ENCODE data around the gene WNT3. TPM values are rescaled to one million over a fixed set of nuclear protein-coding genes. Genes with fewer than 3 reads are reported as not detected.

WNT3 gene
- total RNA-seq, 1 donor from 2014 or later, result 1.1 TPM

DNA sequence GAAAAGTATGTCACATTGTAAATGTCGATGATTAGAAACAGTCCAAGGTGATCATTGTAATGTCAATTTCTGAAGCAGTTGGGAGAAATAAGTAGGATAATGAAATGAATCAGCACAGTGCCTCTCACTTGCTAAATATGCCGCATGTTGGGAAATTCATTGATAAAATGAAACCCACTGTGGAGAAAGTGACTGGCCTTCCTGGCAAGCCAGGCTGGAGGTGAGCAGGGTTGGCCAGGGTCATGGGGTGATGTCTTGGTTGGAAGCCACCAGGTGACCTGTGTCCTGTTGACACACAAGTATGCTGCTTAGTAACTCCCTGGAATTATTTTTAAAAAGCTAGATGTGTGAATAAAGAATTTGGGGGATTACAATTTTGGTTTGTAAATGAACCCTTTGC, 18.0 kb upstream of the WNT3 start:
- Histone ChIP-seq H3K79me2 (ENCODE audit: low read depth) (no peaks in the 10 kb centered on the region), H3F3A (ENCODE audit: low read depth) (no peaks in the 10 kb centered on the region), H3K4me3 (no peak overlapping the region), H3K36me3 (no peaks in the 10 kb centered on the region), H3K27ac (no peak overlapping the region), H3K4me2 (no peak overlapping the region), H4K20me1 (ENCODE audit: low read depth) (peaks cover 38% of the 10 kb centered on the region), H3K4me1 (peaks cover 15% of the 10 kb centered on the region), H2AFZ (replicated peaks) (no peak overlapping the region), H3K9me3 (ENCODE audit: low read depth) (no peaks in the 10 kb centered on the region), H3K27me3 (peaks cover 73% of the 10 kb centered on the region), H3K9ac (no peak overlapping the region)
- H3K27ac Mint-ChIP-seq, result peak overlapping the region; percentile 61
- peak overlapping the region; percentile 59 for H3K4me3 Mint-ChIP-seq
- TF ChIP-seq EZH2phosphoT487 (IDR thresholded peaks at IDR 0.05) (no peak), EZH2 (IDR thresholded peaks at IDR 0.05) (no peak)
- TF ChIP-seq, protein P1, sequence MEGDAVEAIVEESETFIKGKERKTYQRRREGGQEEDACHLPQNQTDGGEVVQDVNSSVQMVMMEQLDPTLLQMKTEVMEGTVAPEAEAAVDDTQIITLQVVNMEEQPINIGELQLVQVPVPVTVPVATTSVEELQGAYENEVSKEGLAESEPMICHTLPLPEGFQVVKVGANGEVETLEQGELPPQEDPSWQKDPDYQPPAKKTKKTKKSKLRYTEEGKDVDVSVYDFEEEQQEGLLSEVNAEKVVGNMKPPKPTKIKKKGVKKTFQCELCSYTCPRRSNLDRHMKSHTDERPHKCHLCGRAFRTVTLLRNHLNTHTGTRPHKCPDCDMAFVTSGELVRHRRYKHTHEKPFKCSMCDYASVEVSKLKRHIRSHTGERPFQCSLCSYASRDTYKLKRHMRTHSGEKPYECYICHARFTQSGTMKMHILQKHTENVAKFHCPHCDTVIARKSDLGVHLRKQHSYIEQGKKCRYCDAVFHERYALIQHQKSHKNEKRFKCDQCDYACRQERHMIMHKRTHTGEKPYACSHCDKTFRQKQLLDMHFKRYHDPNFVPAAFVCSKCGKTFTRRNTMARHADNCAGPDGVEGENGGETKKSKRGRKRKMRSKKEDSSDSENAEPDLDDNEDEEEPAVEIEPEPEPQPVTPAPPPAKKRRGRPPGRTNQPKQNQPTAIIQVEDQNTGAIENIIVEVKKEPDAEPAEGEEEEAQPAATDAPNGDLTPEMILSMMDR (IDR thresholded peaks at IDR 0.05), result no peak
- H3K36me3 Mint-ChIP-seq, result no peaks in the 10 kb centered on the region
- peaks cover 9% of the 10 kb centered on the region for H3K9me3 Mint-ChIP-seq
- peaks cover 50% of the 10 kb centered on the region for H3K4me1 Mint-ChIP-seq
- H3K27me3 Mint-ChIP-seq (ENCODE audit: insufficient read depth, low read depth), result peaks cover 38% of the 10 kb centered on the region
- DNase-seq (ENCODE audit: low spot score), result no peak

DNA sequence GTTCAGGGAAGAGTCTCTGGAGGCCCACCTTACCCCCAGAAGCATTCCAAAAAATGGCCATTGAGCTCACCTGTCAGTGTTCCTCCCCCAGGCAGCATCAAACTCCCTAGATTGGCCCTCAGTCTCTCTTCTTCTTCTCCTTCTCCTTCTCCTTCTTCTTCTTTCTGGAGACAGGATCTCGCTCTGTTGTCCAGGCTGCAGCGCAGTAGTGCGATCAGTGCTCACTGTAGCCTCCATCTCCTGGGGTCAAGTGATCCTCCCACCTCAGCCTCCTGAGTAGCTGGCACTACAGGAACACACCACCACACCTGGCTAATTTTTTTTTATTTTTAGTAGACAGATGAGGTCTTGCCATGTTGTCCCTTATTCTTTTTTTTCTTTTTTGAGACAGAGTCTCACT, 16.4 kb upstream of the WNT3 start:
- Mint-ChIP-seq H3K36me3 (no peaks in the 10 kb centered on the region), H3K4me3 (peak overlapping the region; percentile 63), H3K4me1 (peaks cover 62% of the 10 kb centered on the region), H3K27ac (peak overlapping the region; percentile 95), H3K9me3 (peaks cover 5% of the 10 kb centered on the region), H3K27me3 (ENCODE audit: insufficient read depth, low read depth) (peaks cover 38% of the 10 kb centered on the region)
- H3K27me3 ChIP-seq, result peaks cover 73% of the 10 kb centered on the region
- no peaks in the 10 kb centered on the region for H3K36me3 ChIP-seq
- no peak overlapping the region for H2AFZ ChIP-seq (replicated peaks)
- H3K4me2 ChIP-seq, result no peak overlapping the region
- no peak overlapping the region for H3K4me3 ChIP-seq
- no peaks in the 10 kb centered on the region for H3K9me3 ChIP-seq (ENCODE audit: low read depth)
- DNase-seq (ENCODE audit: low spot score), result no peak
- no peak overlapping the region for H3K9ac ChIP-seq
- no peak overlapping the region for H3K27ac ChIP-seq
- TF ChIP-seq, protein P1 (IDR thresholded peaks at IDR 0.05), result no peak
- TF ChIP-seq EZH2 (IDR thresholded peaks at IDR 0.05), result no peak
- no peak for TF ChIP-seq EZH2phosphoT487 (IDR thresholded peaks at IDR 0.05)
- no peaks in the 10 kb centered on the region for H3F3A ChIP-seq (ENCODE audit: low read depth)
- peaks cover 15% of the 10 kb centered on the region for H3K4me1 ChIP-seq
- H3K79me2 ChIP-seq (ENCODE audit: low read depth), result no peaks in the 10 kb centered on the region
- H4K20me1 ChIP-seq (ENCODE audit: low read depth), result peaks cover 51% of the 10 kb centered on the region

DNA sequence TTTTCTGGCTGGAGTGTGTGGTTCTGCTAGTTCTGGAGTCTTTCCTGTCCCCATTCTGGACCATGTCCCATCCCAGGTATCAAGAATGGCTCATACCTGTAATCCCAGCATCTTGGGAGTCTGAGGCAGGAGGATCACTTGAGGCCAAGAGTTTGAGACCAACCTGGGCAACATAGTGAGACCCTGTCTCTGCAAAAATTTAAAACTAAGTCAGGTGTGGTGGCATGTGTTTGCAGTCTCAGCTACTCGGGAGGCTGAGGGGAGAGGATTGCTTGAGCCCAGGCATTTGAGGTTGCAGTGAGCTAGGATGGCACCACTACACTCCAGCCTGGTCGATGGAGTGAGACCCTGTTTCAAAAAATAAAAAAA, 15.3 kb upstream of the WNT3 start:
- H3K79me2 ChIP-seq (ENCODE audit: low read depth), result no peaks in the 10 kb centered on the region
- peak overlapping the region; percentile 100 for H3K27ac Mint-ChIP-seq
- no peaks in the 10 kb centered on the region for H3K9me3 ChIP-seq (ENCODE audit: low read depth)
- no peak overlapping the region for H3K4me2 ChIP-seq
- H3K27me3 ChIP-seq, result peaks cover 79% of the 10 kb centered on the region
- H3K36me3 Mint-ChIP-seq, result no peaks in the 10 kb centered on the region
- H3F3A ChIP-seq (ENCODE audit: low read depth), result no peaks in the 10 kb centered on the region
- peaks cover 15% of the 10 kb centered on the region for H3K4me1 ChIP-seq
- no peak overlapping the region for H3K9ac ChIP-seq
- H3K4me3 ChIP-seq, result no peak overlapping the region
- no peak overlapping the region for H2AFZ ChIP-seq (replicated peaks)
- peaks cover 65% of the 10 kb centered on the region for H3K4me1 Mint-ChIP-seq
- peak overlapping the region; percentile 79 for H3K4me3 Mint-ChIP-seq
- no peaks in the 10 kb centered on the region for H3K9me3 Mint-ChIP-seq
- H3K36me3 ChIP-seq, result no peaks in the 10 kb centered on the region
- peaks cover 55% of the 10 kb centered on the region for H4K20me1 ChIP-seq (ENCODE audit: low read depth)
- no peak for DNase-seq (ENCODE audit: low spot score)
- H3K27me3 Mint-ChIP-seq (ENCODE audit: insufficient read depth, low read depth), result peaks cover 37% of the 10 kb centered on the region
- TF ChIP-seq, protein P1 (IDR thresholded peaks at IDR 0.05), result no peak
- TF ChIP-seq EZH2phosphoT487 (IDR thresholded peaks at IDR 0.05), result no peak
- TF ChIP-seq EZH2 (IDR thresholded peaks at IDR 0.05), result no peak
- no peak overlapping the region for H3K27ac ChIP-seq

All from neural progenitor cell (in vitro differentiated cells).